ENCODE measurements around the gene ECEL1.

Gene ECEL1

GRCh38 chr2:232497348-232497747 is 9.7 kb upstream of the ECEL1 start:
- DNase-seq = no peak

DNA sequence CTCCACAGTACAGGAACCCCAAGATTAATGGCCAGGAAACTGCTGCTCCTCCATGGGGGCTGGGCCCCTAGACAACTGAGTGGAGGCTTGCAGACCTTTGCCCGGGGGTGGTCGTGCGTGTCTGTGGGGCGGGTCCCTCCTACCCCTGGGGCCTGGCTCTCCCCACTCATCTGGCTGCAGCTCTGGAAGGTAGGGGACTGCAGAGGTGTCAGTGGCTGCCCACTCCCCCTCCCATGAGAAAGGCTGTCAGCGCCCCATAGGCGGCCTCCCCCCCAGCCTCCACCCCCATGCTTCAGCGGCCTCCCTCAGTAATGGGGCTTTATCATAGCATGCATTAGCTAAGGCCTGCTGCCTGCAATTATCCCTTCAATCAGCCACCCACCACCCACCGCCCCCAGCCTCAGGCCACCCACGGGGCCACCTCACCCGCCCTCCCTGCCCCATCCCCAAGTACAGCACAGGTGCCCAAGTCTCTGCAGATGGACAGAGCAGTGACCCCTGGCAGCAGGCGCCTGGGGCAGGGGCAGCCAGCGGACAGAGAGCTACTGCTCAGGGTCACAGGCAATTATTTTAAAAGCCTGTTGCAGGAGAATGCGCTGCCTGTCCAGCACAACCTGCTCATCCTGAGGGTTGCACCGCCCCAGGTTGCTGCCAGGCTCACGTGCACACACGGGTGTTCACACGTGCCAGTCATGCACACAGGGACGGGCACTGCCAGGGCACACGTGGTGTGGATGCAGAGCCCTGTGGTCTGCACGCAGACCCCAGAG is 9.1 kb upstream of the ECEL1 start:
- DNase-seq = no peak

- DNase-seq = no peak
These were observed 7.7 kb upstream of the ECEL1 start for GRCh38 chr2:232495292-232495691.

GRCh38 chr2:232494542-232494941 is 6.9 kb upstream of the ECEL1 start:
- DNase-seq = no peak

GRCh38 chr2:232493701-232494474 is 6.3 kb upstream of the ECEL1 start:
- DNase-seq = no peak

DNA sequence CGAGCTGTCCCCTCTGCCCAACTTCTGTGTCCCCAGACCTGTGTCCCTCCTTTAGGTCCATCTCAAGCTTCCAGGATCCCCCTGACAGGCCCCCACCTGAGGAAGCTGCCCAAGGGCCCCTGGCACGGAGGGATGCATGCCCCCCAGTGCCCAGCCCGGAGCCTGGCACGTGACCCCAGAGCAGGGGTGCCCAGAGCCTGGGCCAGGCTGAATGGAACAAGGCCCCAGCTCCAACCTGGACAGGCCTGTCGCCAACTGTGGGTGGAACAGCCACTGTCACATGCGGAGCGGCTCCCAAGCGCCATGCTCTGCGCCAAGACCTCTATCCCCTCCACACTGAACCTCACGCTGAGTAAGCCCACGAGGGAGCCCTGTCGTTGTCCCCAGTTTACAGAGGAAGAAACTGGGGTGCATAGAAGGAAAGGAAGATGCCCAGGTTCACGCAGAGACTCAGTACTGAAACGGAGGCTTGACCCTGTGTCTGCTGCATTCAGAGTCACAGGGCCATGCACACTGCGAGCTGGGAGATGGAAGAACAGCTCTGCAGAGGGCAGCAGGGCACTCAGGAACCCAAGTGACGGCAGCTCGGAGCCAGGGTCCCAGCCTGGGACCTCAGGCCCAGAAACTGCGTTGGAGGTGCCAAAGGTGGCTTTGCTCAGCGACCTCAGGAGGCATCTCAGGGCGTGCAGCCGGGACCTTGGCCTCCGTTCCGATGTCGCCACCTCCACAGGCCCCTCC is 5.5 kb upstream of the ECEL1 start:
- no peak for DNase-seq

DNA sequence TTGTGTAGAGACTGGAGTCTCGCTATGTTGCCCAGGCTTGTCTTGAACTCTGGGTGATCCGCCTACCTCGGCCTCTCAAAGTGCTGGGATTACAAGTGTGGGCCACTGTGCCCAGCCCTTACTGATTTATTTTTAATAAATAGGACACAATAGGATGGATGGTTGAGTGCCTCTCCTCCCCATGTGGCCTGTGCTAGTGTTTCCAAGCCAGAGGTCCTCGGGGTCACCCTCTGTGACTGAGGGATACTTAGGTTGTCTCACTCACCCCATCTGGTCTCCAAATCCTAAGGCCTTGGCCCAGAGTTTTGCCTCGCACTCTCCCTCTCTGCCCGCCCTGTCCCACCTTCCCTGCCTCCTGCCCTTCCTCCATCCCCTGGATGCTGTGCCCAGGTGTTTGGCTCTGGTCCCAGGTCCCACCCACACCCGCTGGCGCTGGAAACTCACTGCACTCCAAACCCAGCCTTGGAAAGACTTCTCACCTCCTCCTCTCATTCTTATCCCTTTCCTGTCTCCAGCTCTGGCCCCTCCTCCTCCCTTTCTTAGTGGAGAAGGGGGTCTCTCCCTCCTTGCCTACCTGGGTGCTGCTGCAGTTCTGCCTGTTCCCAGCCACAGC is 4.7 kb upstream of the ECEL1 start:
- DNase-seq = no peak

- no peak for DNase-seq
These were observed 3.6 kb upstream of the ECEL1 start for GRCh38 chr2:232491139-232491780.

GRCh38 chr2:232490221-232491138 is 2.8 kb upstream of the ECEL1 start:
- no peak for DNase-seq

DNA sequence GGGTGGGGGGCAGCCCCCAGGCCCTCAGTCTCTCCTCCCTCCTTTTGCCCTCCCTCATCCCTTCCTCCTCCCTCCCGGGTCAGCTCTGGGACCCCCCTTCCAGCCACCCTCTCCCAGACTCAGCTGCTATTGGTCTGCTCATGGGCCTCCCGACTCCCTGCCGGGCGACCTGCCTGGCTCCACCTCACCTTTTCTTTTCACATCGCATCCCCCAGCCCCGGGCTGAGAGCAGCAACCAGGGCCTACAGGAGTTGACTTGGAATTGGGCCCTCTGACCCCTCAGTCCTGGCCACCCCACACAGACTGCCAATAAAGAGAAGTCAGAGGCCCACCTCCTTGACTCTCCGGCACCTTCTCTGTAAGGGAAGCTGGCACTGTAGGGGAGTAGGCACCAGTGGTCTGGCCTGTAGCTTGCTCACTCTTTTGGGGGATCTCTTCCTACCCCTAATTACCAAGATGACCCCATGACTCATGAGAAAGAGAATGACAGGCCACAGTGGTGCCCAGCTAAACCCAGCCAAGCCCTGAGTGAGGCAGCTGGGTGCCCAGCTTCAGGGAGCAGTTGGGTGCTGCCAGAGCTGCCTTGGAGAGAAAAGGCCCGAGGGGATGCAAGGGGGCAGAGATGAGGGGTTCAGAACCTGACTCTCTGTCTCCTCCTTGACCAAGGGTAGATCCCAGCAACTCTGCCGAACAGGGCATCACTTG is 2.0 kb upstream of the ECEL1 start:
- DNase-seq = no peak

DNA sequence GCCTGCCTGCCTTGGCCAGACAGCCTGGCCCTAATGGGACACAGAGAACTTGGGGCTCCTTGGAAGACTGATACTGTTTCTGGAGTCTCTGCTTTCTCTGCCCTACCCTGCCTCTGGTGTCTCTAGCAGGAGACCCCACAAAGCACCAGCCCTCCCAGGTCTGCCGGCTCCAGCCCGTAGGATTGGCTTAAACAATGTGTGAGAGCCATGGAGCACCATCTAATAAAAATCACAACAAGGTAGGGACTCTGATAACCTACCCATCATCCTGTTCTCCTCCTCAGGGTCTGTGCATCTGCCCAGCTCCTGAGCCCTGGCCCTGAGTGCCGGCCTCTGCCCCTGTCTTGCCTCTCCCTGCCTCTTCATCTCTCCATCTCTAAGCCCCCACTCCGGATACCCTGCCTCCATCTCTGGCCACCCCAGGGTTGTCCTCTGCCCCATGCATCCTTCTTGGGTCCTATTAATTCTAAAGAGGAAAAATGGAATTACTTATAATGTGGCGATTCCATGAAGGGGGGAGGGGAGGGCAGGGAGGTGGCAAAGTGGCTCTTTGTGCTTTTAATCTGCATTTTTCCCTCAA is 1.2 kb upstream of the ECEL1 start:
- no peak for DNase-seq

DNA sequence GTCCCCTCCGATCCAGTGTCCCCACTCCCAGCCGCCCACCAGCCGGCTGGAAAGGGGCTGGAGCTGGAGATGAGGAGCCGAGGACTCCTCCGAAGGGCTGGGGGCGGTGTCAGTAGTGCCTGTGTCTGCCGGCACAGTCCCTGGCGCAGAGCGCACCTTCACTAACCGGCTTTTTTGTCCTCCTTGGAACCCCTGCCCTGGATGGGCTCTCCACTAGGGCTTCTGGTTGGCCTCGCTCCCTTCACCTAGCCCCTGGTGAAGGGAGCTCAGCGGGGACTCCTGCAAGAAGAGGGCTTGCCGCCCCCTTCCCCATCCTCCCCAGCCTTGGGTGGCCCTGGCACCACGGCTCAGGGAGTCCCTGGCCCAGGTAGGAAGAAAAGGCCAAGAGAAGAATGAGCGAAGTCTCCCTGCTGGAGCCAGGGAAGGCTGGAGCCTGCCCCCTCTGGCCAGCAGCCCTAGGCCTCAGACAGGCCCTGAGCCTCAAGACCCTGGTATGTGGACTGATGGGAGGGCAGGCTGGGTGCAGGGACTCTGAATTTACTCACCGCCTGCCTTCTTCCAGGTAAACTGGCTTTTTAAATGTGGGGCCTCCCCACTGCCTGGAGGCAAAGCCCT is 570 bp upstream of the ECEL1 start:
- no peak for DNase-seq

DNA sequence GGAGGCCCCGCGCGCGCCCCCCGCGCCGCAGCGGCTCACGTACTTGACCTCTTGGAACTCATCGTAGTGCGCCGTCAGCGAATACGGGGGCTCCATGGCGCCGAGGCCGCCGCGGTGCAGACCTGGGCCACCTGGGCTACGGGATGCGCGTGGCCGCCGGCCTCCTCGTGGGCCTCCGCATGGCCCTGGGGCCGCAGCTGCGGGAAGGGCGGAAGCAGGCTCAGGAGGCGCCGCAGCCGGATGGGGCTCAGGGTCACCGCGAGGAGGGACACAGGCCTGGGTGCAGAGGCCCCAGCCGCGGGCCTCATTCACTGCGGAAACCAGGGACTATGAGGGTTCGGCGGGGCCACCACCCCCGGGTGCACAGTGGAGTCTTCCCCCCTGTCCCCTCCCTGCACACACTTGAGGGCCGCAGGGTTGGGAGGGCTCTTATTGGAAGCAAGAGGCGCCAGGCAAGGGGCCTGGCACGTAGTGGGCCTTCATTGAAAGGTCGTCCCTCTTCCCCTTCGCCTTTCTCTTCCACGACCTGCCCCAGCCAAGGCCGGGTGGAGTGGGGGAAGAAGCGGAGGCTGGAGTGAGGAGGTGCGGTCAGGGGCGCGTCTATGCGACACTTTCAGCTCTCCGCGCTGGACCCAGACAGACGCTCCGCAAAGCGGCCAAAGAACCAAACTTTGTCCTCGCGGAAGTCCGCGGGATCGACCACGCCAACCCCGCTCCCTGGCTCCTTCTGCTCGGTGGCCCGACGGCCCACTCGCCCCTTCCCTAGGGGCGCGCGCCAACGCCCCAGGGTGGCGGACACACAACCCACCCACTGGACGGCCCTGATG is 863 bp downstream of the ECEL1 start:
- DNase-seq = no peak

- DNase-seq = no peak
These were observed 1.7 kb downstream of the ECEL1 start for GRCh38 chr2:232485757-232486557.

DNA sequence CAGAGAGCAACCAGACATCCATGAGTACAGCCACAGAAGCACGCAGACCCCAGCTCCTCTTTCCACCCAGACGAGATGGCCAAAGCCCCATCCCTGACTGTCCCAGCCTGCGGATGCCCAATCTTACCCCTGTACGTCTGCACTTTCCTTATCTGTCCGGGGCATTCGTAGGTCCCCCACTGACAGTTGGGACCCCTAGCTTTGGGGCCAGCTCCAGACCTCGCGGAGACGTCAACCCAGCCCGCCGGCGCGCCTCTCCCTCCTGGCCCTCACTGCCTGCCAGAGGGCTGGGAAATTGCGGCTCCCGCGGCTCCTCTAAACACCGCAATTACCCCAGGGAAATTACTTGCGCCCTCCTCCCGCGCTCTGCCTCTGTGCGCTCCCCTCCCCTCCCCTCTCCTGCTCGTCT is 2.3 kb downstream of the ECEL1 start:
- no peak for DNase-seq

GRCh38 chr2:232484628-232485347 is 2.8 kb downstream of the ECEL1 start:
- DNase-seq = no peak

Measured in C1 segment of cervical spinal cord (tissue), 14 donors.